ENCODE measurements around the gene VPS13D. TPM values are rescaled to one million over a fixed set of nuclear protein-coding genes. Genes with fewer than 3 reads are reported as not detected.

Gene VPS13D
- total and polyA plus RNA-seq, 2 experiments from 2014 or later, result 10.7 to 34.9 TPM

GRCh38 chr1:12188657-12189327 is 41.0 kb upstream of the VPS13D start:
- H3K36me3 ChIP-seq (ENCODE audit: insufficient read depth), result no peaks in the 10 kb centered on the region
- no peak for DNase-seq (ENCODE audit: low spot score)
- no peak overlapping the region for H3K27ac ChIP-seq (ENCODE audit: low read depth)
- no peaks in the 10 kb centered on the region for H3K79me2 ChIP-seq (replicated peaks; ENCODE audit: insufficient read depth)
- H3K27me3 ChIP-seq (ENCODE audit: insufficient read depth), result no peaks in the 10 kb centered on the region
- H3K27ac Mint-ChIP-seq, result no peak overlapping the region
- no peak for TF ChIP-seq ZNF462 (CRISPR knock-in tag; IDR thresholded peaks at IDR 0.05)
- no peaks in the 10 kb centered on the region for H3K9me2 ChIP-seq (ENCODE audit: insufficient read depth)
- 0 out of 2 replicates have a peak overlapping the region, but pooled peaks have one; percentile 38 for H3K4me2 ChIP-seq
- peaks cover 14% of the 10 kb centered on the region for H3K9me3 Mint-ChIP-seq
- peak; percentile 12 for ATAC-seq
- peaks cover 7% of the 10 kb centered on the region; the same call in 1 of the 2 replicates for H3K4me1 ChIP-seq (ENCODE audit: insufficient read depth)
- peaks cover 7% of the 10 kb centered on the region for H3K27me3 Mint-ChIP-seq (ENCODE audit: insufficient read depth, low read depth, poor library complexity)
- H3K4me1 Mint-ChIP-seq, result peaks cover 19% of the 10 kb centered on the region
- H4K20me1 ChIP-seq (replicated peaks; ENCODE audit: insufficient read depth), result no peaks in the 10 kb centered on the region
- H2AFZ ChIP-seq, result no peak overlapping the region
- peaks cover 11% of the 10 kb centered on the region for H3K36me3 Mint-ChIP-seq (ENCODE audit: low read depth)
- H3K4me3 Mint-ChIP-seq, result no peak overlapping the region
- H3F3A ChIP-seq (replicated peaks; ENCODE audit: low read depth), result no peaks in the 10 kb centered on the region
- no peak overlapping the region for H3K4me3 ChIP-seq

DNA sequence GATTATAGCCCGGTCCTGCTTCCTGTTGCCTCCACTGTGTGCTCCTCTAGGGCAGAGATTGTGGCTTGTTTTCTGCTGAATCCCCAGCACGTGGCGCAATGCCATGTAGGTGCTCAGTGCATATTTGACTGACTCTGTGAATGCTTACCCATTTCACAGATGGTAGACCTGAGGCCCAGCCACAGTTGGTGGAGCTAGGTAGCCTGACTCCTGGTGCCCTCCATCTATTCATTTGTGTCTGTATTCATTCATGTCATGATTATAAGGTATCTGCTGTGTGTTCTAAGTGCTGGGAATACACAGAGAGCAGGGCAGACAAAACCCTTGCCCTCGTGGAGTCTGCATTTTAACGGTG is 40.5 kb upstream of the VPS13D start:
- no peak overlapping the region for H3K4me3 Mint-ChIP-seq

More for the DNA sequence above, 40.5 kb upstream of the VPS13D start:
- ATAC-seq (no peak), DNase-seq (ENCODE audit: low spot score) (no peak)
- TF ChIP-seq ZNF331 (CRISPR knock-in tag; IDR thresholded peaks at IDR 0.05; ENCODE audit: low read depth) (no peak), JUNB (IDR thresholded peaks at IDR 0.05; ENCODE audit: unreplicated experiment) (no peak), EZH2 (IDR thresholded peaks at IDR 0.05; ENCODE audit: low read depth, unreplicated experiment) (no peak), EZH2phosphoT487 (IDR thresholded peaks at IDR 0.05; ENCODE audit: unreplicated experiment) (no peak)
- TF ChIP-seq, protein P1, sequence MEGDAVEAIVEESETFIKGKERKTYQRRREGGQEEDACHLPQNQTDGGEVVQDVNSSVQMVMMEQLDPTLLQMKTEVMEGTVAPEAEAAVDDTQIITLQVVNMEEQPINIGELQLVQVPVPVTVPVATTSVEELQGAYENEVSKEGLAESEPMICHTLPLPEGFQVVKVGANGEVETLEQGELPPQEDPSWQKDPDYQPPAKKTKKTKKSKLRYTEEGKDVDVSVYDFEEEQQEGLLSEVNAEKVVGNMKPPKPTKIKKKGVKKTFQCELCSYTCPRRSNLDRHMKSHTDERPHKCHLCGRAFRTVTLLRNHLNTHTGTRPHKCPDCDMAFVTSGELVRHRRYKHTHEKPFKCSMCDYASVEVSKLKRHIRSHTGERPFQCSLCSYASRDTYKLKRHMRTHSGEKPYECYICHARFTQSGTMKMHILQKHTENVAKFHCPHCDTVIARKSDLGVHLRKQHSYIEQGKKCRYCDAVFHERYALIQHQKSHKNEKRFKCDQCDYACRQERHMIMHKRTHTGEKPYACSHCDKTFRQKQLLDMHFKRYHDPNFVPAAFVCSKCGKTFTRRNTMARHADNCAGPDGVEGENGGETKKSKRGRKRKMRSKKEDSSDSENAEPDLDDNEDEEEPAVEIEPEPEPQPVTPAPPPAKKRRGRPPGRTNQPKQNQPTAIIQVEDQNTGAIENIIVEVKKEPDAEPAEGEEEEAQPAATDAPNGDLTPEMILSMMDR (conservative IDR thresholded peaks at IDR 0.05; ENCODE audit: low read depth in 2 of 2), result no peak
- TF ChIP-seq, protein P2, sequence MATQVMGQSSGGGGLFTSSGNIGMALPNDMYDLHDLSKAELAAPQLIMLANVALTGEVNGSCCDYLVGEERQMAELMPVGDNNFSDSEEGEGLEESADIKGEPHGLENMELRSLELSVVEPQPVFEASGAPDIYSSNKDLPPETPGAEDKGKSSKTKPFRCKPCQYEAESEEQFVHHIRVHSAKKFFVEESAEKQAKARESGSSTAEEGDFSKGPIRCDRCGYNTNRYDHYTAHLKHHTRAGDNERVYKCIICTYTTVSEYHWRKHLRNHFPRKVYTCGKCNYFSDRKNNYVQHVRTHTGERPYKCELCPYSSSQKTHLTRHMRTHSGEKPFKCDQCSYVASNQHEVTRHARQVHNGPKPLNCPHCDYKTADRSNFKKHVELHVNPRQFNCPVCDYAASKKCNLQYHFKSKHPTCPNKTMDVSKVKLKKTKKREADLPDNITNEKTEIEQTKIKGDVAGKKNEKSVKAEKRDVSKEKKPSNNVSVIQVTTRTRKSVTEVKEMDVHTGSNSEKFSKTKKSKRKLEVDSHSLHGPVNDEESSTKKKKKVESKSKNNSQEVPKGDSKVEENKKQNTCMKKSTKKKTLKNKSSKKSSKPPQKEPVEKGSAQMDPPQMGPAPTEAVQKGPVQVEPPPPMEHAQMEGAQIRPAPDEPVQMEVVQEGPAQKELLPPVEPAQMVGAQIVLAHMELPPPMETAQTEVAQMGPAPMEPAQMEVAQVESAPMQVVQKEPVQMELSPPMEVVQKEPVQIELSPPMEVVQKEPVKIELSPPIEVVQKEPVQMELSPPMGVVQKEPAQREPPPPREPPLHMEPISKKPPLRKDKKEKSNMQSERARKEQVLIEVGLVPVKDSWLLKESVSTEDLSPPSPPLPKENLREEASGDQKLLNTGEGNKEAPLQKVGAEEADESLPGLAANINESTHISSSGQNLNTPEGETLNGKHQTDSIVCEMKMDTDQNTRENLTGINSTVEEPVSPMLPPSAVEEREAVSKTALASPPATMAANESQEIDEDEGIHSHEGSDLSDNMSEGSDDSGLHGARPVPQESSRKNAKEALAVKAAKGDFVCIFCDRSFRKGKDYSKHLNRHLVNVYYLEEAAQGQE (IDR thresholded peaks at IDR 0.05; ENCODE audit: unreplicated experiment), result no peak
- TF ChIP-seq, protein P3, sequence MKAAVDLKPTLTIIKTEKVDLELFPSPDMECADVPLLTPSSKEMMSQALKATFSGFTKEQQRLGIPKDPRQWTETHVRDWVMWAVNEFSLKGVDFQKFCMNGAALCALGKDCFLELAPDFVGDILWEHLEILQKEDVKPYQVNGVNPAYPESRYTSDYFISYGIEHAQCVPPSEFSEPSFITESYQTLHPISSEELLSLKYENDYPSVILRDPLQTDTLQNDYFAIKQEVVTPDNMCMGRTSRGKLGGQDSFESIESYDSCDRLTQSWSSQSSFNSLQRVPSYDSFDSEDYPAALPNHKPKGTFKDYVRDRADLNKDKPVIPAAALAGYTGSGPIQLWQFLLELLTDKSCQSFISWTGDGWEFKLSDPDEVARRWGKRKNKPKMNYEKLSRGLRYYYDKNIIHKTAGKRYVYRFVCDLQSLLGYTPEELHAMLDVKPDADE (IDR thresholded peaks at IDR 0.05), result no peak
- no peaks in the 10 kb centered on the region for H3K36me3 ChIP-seq (ENCODE audit: insufficient read depth)
- no peaks in the 10 kb centered on the region for H3F3A ChIP-seq (replicated peaks; ENCODE audit: low read depth)
- Mint-ChIP-seq H3K27me3 (ENCODE audit: insufficient read depth, low read depth, poor library complexity) (peaks cover 7% of the 10 kb centered on the region), H3K9me3 (peaks cover 8% of the 10 kb centered on the region; the same call in 2 of the 3 replicates), H3K36me3 (ENCODE audit: low read depth) (peaks cover 8% of the 10 kb centered on the region; the same call in 2 of the 3 replicates), H3K27ac (no peak overlapping the region), H3K4me1 (peaks cover 14% of the 10 kb centered on the region)
- H3K27me3 ChIP-seq (ENCODE audit: insufficient read depth), result no peaks in the 10 kb centered on the region
- peaks cover 2% of the 10 kb centered on the region; the same call in 1 of the 2 replicates for H3K4me1 ChIP-seq (ENCODE audit: insufficient read depth)
- no peak overlapping the region for H3K4me3 ChIP-seq
- H4K20me1 ChIP-seq (replicated peaks; ENCODE audit: insufficient read depth), result no peaks in the 10 kb centered on the region
- no peak overlapping the region for H2AFZ ChIP-seq
- no peaks in the 10 kb centered on the region for H3K79me2 ChIP-seq (replicated peaks; ENCODE audit: insufficient read depth)
- H3K27ac ChIP-seq (ENCODE audit: low read depth), result no peak overlapping the region
- H3K9me2 ChIP-seq (ENCODE audit: insufficient read depth), result no peaks in the 10 kb centered on the region
- no peak overlapping the region for H3K4me2 ChIP-seq

Measured in GM23338 (cell line).